HG02852 (cell line): ENCODE results near the gene GMEB2.

ENCODE experiments used
- ATAC-seq: cut with Tn5 transposase; IDR thresholded peaks from one replicate; pipeline ENCODE4 v1.9.1; 2021; ENCODE audit warnings: mild to moderate bottlenecking, moderate library complexity; ENCODE audit not compliant: unreplicated experiment

GMEB2 gene

DNA sequence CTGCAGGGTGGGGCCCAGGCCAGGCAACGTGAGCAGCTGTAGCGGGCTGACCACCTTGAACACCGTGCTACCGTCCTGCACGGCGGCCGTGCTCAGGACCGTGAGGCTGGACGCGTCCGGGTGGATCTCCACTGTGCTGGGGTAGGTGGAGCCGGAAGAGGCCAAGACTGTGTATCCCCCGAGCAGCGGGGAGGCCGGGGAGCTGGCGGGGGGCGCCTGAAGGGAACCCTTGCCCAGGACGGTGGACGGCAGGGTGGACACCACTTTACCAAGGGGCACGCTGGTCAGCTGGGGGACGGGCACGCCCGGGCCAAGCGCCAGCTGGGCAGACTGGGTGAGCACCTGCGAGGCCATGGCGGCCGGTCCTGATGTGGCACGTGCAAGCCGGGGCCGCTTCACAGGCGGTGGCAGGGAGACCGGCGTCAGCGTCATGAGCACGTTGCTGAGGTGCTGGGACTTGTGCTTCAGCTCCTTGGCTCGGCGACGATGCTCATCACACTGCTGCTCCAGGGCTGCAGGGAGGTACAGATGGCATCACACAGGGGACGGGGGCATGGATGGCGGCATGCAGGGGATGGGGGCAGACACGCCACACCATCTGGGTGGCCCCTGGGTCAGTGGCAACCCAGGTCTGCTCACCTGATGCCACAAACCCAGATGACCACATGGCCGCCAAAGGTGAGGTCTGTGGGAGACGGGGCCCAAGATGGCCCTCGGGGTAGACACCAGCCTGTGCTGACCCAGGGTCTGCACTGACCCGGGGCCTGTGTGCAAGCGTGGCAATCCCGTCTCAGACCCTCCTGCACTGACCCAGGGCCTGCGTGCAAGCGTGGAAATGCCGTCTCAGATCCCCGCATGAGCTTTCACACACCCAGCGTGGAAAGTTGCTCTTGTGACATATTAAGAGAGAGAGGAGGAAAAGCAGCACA is 36.4 kb downstream of the GMEB2 start:
- ATAC-seq = no peak

DNA sequence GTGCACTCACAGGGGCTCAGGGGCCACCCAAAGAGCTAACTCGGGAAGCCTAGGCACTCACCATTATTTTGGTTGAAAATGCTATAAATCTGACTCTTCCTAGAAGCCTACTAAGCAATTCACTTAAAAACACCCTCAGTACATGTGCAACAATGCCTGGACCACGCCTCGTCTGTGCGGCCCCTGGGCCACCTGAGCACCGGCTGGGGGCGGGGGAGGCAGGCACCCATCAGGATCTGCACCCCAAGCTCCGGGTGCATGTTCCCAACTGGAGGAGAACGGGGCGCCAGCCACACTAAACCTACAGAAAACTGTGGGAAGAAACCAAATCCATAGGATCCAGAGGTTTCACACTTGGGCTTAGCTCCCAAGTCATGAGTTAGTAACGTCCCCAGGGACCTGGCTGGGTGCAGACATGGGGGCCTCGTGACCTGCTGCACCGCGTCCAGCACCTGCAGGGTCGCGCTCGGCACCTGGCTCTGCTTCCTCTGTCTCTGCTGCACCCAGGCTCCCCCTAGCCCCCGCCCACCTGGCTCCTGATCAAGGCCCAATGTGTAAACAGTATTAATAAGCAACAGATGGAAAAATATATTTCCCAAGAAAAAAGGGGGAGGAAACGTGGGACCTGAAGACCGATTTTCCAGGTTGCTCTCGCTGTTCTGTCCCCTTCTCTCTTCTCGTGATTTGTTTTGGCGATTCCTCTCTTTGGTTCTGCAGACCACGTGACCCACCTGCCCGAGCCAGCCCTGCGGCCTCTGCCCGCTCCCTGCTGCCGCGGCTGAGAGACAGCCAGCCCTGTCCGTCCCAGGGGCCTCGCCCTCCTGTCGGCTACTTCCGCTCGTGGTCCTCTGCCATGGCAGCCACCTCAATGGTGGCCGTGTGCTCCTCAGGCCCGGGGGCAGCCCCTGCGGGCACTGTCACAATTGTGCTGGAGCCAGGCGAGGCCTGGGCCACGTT is 37.4 kb downstream of the GMEB2 start:
- no peak for ATAC-seq

DNA sequence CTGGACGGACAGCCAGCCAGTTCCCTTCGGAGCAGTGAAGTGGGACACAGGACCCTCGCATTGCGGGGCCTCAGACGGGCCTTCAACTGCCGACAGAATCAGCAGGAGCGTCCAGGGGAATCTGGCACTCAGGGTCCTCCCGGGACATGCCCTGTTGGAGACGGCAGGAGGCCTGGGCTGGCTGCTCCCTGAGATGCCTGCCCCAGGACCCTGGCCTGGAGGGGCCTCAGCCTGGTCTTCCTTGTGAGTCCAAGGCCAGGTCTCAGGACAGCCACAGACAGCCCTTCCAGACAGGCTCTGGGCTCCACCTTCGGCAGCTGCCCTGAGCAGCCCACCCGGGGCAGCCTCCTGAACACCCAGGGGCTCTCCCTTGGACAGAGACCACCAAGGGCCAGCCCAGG is 38.3 kb downstream of the GMEB2 start:
- no peak for ATAC-seq

DNA sequence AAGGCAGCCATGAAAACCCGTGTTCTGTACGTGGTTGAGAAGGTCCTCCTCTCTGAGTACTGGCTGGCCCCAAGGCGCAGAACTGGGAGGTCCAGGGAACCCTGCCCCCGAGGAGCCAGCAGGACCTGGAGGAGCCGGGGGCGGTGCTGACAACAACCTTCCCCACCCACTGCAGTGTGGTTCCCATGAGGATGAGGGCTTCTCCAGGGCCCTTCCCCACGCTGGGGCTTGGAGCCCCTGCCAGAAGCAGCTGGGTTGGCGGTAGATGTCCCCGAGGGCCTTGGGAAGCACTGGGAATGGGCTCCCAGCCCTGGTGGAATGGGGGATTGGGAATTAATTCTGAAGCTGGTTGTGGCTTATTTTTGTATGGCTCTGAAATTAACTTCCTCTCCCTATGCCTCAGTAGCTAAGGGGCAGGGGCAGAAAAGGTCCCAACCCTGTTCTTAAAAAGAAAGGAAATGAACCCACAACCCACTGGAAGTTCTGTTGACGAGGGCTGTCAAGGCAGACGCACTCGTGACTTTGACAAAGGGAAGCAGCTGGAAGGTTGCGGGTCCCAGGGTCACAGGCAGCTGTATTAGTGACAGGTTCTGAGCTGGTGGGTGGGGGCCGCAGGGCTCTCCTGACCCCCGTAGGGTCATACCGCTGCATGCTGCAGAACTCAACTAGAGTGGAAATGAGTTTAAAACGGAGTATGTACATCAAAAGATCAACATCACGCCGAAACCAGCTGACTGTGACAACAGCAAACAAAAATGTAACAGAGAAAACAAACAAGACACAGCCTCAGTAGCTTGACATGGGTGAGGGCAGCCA is 38.9 kb downstream of the GMEB2 start:
- ATAC-seq = no peak

DNA sequence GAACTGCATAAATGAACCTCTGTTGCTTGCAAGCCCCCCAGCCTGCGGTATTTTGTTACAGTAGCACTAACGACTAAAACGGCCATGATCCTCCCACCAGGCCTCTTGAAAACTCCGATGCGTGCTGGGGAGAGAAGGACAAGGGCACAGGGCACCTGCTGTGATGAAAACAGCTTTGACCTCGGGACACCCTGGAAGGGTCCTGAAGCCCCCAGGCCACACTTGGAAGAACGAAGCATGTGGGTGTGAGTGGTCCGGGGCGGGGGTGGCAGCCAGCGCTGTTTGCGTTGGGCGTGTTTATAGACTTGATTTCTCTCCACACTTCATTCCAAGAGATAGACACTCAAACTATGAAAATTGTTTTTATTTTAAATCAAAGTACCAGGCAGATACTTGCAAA is 39.6 kb downstream of the GMEB2 start:
- ATAC-seq = no peak

DNA sequence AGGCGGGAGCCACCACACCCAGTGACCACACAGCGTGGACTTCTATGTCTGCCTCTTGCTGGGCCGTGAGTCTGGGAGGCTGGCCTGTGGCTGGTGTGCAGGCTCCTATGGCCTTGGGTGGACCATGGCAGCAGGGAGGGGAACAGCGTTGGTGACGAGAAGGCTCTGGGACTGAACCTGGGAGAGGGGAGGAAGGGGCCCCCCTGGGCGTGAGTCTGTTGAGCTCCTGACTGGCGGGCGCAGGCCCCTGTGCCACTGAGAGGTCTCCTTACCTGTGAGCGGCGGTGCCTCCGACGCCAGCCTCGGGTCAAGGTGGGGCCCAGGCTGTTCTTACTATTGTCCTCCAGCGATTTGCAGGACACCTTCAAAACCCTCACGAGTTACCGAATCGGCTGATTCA is 40.1 kb downstream of the GMEB2 start:
- no peak for ATAC-seq

DNA sequence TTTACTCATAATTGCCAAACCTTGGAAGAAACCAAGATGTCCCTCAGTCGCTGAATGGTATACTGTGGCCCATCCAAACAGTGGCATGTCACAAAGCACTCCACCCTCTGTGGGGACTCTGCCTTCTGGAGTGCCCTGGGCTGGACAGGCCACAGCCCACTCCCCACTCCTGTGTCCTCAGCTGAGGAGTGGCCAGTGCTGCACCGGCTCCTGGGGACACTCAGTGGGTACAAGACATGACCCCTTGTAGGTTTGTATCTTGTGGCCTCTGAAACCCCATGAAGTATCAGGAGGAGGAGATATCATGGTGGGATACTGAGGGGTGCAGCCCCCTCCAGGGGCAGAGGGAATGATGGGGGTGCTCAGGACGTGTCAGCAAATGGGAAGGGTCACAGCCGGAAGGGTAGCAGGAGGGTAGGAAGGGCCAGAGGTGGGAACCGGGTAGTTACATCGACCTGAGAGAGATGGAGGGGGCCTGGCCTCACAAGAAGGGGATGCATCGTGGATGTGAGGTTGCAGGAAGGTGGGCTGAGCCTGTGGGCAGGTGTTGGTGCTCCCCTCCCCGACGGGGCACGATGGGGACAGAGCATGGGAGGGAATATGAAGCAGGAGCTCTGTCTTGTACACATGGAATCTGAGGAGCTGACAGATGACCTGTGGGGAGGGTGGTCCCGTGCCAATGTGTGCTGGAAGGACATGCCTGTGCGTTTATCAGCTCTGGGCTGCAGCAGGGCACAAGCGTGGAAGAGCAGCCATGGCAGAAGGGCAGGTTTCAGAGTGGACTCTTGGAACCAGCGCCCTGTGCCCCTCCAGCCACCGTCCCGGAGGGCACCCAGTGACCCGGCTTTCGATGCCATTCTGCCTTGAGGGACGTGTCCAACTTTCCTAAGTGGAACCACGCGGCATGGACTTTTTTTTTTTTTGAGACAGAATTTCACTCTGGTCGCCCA is 41.0 kb downstream of the GMEB2 start:
- no peak for ATAC-seq

DNA sequence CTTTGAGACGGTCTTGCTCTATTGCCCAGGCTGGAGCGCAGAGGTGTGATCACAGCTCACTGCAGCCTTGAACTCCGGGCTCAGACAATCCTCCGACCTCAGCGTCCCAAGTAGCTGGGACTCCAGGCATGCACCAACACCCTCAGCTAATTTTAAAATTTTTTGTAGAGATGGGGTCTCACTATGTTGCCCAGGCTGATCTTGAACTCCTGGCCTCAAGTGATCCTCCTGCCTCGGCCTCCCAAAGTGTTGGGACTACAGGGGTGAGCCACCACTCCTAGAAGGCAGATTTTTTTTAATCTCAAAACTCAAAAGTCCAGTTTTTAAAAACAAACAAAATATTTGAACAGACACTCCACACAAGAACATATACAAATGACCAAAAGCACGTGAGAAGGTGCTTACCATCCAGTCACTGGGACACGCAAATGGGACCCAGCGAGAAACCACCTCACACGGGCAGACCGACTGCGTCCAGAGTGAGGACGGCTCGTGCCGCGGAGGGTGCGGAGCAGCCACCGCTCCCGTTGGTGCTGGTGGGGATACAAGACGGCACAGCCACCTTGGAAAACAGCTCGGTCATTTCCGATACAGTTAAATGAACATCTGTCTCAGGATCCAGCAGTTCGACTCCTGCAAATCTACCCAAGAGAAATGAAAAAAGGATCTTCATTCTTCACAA is 44.4 kb downstream of the GMEB2 start:
- ATAC-seq = no peak

DNA sequence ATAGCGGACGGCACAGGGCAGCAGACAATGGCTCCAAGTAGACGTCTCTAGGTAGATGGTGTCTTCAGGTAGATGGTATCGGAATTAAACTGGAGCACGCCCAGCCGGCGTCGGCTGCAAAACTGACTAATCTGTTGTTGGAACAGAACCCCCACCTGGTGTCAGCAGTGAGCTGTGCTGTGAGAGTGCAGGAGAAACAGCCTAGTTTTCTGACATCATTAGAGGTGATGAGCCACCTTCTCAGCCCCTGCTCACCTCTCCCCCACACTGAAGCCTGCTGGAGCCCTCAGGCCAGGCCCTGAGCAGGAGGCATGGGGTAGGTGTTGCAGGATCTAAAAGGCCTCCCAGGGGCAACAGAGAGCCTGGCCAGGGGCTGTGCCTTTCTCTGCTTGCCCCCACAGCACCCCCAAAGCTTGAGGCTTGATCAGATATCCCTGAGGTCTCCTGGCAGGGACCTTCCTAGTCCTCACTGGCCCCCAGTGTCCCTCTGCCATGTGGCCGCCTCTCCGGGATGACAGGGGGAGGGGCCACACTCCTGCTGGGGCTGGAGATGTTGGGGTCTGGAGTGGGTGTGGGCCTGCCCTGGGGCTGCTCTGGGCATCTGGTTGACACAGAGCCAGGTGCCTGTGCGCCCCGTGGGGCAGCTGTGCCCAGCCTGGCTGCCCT is 46.0 kb downstream of the GMEB2 start:
- no peak for ATAC-seq

DNA sequence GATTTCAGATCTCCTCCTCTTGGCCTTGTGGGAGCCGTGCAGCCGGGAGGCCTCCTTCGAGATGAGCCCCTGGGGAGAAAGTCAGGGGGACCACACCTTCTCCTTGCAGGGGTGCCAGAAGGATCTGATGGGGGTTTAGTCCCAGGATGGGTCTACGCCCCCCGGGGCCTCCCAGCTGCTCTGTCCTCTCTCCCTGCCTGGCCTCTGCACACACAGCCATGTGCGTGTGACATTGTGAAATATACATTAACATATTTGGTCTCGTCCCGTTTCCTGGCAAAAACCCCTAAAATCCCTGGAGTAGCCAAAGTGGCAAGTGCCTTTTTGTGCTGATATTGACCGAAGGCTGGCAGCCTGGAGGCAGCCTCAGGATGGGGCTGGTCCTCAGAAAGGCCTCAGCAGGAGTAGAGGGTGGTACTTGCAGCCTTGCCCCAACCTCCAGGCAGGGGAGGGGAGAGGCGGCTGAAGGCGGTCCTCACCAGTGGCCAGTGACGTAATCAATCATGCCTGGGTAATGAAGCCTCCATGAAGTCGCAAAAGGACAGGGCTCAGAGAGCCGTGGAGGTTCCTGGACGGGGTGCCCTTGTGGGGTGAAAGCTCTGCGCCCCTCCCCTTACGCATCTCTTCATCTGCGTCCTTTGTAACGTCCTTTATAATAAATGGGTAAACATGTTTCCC is 47.7 kb downstream of the GMEB2 start:
- no peak for ATAC-seq

DNA sequence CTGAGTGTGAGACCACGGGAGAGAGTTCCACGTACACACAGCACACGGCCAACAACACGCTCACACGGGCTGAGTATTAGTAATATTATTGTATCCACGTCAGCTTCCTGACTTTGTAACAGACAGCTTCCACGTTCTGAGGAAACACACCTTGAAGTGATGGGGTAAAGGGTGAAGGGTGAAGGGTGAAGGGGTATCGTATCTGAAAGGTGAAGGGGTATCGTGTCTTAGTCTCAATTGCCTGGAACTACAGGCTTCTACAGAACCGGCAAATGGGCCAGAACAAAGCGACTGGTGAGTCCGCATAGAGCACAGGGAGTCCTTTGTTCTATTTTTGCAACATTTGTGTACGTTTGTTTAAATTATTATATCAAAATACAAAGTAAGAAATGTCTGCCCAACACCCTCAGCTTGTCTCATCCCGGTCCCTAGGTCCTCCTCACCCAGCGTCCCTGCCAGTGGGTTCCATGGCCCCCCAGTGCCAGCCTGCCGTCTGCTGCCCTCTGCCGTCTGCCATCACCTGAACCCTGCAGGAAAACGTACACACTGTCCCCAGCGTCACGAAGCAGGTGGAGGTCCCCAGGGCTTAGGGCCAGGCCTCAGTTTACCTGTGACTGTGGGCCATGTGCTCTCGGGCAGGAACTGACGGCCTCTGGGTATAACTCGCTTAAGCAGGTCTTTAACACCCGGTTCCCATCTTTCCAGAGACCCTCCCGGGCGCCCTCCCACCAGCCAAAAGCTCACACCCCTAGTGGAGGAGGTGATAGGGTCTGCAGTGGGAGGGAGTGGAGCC is 48.5 kb downstream of the GMEB2 start:
- ATAC-seq = no peak

DNA sequence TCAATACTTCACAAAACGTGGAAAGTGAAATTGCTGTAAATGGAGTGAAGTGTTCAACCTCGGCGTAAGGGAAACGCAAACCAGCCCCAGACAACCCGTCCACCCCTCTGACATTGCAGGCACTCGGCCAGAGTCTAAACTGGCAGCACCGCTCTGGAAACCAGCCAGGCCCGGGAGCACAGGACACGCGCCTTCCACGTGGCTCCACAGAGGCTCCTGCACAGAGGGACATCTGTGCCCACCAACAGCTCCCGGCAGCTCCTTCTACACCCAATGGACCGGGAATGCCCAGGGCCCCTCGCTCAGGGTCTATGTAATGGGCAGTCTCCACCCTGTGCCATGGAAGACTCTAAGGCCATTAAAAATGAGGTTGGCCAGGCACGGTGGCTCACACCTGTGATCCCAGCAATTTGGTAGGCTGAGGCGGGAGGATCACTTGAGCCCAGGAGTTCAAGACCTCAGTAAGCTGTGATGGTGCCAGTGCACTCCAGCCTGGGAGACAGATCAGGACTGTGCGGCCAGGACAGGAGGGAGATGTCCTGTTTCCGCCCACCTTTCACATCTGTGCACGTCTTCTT is 49.5 kb downstream of the GMEB2 start:
- ATAC-seq = no peak

DNA sequence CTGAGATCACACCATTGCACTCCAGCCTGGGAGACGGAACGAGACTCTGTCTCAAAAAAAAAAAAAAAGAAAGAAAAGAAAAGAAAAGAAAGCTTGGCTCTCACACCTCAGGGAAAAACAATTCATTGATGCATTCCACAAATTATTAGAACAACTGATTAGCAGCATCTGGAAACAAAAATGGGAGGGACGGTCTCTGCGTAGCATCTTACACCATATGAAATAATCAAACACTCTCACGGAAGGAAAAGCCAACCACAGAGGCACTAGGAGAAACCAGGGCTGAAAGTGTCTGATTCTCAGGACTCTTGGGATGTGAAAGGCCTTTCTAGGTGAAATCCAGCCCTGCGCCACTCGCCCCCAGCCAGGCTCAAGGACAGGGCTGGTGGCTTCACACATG is 50.6 kb downstream of the GMEB2 start:
- ATAC-seq = no peak

DNA sequence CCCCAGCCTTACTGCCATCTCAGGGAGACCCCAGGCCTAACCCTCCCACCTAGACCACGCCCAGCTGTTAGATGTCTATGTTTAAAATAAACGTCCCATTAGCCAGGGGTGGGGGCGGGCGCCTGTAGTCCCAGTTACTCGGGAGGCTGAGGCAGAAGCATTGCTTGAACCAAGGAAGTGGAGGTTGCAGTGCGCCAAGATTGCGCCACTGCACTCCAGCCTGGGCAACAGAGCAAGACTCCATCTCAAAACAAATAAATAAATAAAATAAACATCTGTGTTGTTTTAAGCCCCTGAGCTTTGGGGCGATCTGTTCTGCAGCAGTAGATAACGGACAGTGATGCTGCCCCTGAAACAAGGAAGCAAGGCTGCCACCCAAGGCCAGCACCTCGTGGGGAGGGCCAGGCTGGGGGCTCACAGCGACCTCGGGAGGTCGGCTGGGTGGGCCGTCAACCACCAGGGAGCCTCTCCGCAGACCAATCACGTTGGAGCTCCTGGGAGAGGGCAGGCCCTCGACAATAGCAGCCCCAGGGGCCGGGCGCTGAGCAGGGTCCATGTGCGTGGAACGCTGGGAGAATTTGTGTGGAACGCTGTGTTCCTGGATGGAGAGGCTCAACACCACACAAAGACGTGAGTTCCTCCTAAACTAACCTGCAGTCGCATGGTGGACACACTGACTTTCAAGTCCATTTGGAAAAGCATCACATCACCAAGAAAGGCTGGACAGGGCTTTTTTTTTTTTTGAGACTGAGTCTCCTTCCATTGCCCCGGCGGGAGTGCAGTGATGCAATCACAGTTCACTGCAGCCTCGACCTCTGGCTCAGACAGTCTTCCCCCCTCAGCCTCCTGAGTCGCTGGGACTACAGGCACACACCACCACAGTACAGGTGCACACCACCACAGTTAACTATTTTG is 51.8 kb downstream of the GMEB2 start:
- no peak for ATAC-seq

DNA sequence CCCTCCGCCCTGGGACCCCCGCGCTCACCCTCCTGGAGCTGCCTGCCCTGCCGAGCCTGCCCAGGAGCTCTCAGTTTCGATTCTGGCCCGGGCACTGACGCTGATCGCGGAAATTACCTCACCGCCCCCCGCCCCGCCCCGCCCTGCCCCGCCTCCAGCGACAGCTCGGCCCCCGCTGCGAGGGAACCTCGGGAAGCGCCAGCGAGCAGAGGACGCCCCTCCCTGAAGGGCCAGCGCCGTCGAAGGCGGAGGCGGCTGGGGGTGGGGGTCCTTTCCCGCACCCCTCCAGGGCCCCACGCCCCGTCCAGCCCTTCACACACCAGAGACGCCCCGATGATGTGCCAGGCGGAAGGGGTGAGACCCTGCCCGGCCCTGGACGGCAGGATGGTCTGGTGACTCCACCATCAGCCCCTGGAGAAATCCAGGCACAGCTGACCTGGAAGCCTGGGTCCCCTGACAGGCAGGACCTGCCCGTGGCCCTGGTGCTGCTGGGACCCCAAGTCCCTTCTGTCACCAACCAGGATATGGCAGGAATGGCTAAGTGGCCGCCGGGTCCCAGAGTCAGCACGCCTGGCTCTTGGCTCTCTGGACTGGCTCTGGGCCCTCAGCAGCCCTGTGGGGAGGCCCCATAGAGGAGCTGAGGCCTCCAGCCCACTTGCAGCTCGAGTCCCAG is 52.6 kb downstream of the GMEB2 start, which contains the start of gene HELZ2:
Gene HELZ2, minus strand, starts transcription at position 84 of the 673 bp plus-strand sequence. CDS start 1,854 bp downstream, outside the sequence.
- no peak for ATAC-seq
